Stimulated activated CD8-positive, alpha-beta memory T cell treated with anti-CD3 and anti-CD28 coated beads, Interleukin-7, amount 100 ng/mL, for 4 hours (primary cell): ENCODE measurements around the gene CTAGE1.
A peak's percentile ranks its signal among the peaks of the same experiment; 100 is the strongest.

Source experiments
- DNase-seq, 2 donors: peaks; one replicate each; pipeline ENCODE4 v3.0.0-alpha.2; 2020; ENCODE audit warnings: low read depth in 2 of 2

The CTAGE1 gene

DNA sequence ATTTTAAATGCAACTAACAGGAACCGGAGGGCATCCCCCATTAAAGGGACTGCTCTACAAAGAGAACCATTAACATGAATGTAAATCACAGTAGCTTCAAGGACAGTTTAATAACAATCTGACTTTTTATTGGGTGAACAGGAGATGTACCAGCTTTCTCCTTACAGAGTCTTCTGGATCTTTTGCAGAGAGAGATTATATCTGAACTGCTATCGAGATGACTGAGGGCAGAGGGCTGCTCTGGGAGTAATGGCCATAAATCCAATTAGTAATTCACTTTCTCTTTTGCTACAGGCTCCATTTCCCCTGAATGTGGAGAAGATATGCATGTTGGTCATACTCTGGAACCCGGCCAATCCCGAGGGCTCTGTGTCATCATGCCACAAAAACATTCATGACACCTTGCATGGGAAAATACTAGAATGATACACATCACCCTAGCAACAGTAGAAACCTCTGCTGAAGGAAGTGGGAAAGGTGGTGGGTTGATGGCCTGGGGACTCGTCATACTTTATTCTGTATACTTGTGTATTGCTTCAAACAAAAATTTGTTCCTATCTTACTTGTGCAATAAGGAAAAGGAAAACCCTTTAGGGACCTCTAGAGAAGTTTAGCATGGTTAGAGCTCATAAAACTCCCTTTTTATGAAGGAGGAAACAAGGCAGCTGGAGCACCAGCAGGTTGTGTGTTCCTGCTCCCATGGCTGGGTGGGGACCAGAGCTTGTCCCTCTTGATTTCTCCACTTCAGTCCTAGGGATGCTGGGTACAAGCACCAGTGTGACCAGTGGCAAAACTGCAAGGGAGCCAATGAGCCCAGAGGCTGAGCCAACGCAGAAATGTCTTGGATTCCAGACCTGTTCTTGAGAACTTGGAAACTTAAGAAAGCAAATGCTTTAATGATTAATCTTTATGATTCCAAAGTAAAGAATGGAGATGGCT lies 26.0 kb downstream of the CTAGE1 start:
- DNase-seq = peak; percentile 40 to 50

DNA sequence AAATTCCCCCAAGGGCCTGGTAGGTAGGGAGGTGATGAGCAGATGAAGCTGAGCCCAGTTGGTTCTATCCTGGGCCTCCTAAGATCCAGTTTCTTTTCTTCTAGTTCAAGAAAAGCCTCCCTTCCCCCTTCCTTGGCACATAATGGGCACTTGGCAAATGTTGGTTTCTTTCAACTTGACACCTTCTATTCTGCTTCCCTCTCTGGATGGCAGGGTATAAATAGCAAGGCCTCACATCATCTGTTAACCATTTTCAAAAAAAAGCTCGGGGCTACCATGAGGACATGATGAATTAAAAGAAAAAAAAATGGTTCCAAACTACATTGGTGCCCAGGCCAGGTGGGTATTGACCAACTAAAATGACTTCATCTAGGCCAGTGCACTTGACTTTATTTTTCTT lies 29.9 kb downstream of the CTAGE1 start:
- no peak for DNase-seq

DNA sequence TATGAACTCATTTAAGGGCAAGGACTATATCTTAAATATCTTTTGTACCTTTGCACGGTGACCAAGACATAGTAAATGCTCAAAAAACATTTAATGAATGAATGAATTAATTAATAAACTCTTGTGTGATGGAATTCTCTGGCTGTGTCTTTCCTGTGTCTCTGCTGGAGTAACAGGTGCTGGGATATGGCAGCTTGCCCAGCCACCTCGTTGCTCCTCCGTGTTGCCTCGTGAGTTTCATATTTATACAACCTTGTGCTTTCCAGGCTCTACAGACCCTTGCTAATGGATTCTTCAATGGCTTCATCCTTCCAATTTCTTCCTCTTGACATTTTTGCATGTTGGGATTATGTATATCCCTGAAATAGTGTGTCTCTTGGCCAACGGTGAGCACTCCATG lies 30.4 kb downstream of the CTAGE1 start:
- no peak for DNase-seq

DNA sequence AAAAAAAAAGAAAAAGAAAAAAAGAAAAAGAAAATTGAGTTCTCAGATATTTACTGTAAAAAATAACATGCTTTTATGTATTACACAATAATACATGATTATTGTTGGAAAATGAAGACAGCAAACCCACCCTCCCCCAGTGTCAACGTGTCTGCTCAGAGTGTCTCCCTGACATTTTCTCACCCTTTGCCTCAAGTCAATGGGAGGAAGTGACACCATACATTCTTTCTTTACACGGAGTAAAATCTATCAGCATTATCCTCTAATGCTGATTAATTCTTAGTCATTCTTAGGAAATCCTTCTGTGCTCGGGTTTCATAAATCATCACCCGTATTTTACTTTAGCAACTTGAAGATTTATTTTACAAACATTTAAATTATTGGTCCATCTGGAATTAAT lies 32.0 kb downstream of the CTAGE1 start:
- DNase-seq = no peak

DNA sequence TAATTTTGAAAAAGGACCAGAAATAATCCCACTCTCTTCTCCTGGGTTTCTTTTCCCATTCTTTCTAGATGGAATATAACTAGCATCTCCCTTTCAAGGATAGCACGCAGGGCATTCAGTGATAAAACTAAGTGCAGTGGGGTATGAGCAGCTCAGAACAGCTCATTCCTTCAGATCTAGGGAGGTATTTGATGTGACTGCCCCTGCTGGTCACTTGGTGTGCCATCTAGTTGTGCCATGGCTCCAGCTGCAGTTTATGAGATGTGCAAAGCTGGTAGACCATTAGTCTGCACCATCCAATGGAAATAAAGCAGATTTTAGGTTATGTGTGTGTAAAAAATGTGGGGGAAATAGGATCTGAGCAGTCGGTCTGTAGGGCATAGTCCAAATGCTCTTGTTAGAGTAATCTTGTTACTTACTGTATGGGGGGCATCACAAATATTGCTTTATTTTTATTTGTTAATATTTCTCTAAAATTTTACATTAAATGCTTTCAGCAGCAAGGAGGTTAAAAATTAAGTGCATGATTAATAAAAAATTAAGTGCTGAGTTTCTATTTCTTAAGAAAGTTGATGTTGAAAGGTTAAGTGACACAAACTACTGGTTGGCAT lies 38.9 kb downstream of the CTAGE1 start:
- no peak for DNase-seq

DNA sequence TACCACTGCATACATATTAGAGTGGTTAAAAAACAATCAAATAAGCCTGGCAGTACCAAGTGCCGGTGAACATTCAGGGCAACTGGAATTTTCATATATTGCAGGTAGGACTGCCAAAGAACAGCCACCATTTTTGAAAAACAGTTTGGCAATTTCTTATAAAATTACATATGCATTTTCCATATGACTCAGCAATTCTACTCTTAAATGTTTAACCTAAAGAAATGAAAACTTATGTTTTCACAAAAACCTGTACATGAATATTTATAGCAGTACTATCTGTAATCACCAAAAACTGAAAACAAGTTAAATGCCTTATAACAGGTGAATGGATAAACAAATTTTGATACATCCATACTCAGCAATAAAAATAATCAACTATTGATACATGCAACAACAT lies 39.9 kb downstream of the CTAGE1 start:
- DNase-seq = no peak

DNA sequence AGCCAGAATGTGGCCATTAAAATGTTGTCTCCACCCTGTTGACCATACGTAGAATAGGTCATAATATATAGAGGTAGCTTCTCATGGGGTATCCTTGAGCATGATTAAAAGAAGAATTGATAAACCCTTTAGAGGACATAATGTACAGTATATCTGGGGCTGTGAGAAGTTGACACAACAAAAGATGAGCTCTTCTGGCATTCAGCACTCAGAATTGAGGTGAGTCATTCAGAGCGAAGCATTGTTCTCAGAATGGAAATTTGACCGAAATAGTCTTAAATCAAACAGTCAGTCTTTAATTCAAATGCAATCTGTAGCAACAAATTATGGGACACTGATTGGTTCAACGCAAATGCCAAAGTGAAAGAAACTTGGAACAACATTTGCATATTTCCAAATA lies 47.3 kb downstream of the CTAGE1 start:
- no peak for DNase-seq

DNA sequence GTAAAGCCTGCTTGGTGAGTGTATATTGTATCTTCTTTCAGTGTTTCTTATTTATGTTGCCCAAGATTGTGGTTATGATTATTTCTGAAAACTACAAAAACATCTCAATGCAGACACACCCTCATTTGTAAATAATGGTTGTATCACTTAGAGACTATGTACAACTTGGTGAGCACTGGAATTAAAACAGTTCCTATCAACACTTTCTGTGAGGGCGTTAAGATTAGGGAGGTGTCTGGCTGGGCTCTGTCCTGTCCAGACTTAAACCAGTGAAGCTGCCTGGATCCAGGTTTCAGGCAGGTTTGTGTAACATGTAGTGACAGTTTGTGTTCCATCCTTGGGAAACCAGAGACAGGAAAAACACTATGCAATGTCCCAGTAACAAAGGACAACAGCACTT lies 49.7 kb downstream of the CTAGE1 start:
- no peak for DNase-seq

DNA sequence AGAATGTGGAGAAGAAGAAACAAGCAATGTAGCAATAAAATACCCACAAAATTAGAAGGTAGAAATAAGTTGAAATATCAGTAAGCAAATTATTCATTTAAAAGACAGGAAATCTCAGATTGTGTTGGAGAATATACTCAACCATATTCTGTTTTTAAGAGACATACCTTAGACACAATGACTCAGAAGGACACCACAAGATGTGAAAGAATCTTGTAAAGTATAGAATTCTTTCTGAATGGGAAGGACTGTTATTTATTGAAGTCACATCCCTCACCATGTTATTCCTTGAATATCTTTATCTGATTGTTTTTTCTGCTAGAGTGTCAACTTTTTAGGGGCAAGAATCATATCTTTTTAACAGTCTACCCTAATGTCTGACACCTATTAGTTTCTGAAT lies 50.4 kb downstream of the CTAGE1 start:
- no peak for DNase-seq

DNA sequence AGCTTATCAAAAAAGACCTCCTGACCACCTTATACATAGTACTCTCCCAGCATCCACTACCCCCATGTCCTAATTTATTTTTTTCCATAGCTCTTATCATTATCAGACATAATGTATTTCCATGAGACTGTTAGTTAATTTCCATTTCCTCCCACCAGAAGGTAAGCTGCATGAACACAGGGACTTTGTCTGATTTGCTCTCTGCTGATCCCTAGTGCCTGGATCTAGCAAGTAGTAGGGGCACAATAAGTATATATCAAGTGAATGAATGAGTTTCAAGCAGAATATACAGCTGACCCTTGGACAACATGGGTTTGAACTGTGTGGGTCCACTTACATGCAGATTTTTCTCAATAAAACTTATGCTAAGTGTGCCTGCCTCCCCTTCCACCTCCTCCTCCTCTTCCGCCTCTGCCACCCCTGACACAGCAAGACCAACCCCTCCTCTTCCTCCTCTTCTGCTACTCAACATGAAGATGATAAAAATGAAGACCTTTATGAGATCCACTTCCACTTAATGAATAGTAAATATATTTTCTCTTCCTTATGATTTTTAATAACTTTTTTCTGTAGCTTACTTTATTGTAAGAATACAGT lies 53.8 kb downstream of the CTAGE1 start:
- no peak for DNase-seq
